Upper lobe of left lung (tissue), 4 donors: ENCODE measurements around the gene ST3GAL4.

Experiments
- CTCF ChIP-seq, 6 experiments: fragments of 450-650 bp in 4 of 6; fragments of 200-600 bp in 2 of 6; sonication (generic) in 2 of 6; IDR thresholded peaks; one replicate each; pipeline ENCODE4 v1.5.1; 2016 to 2019; ENCODE audit warnings: antibody characterized with exemption in 6 of 6
- EP300 ChIP-seq, 4 donors: sonication (generic); formaldehyde crosslinking; IDR thresholded peaks; one replicate each; pipeline ENCODE4 v1.5.1; 2017; ENCODE audit warnings: antibody characterized with exemption in 4 of 4, control low read depth in 2 of 4
- POLR2A ChIP-seq, 4 donors: fragments of 450-650 bp; IDR thresholded peaks; one replicate each; pipeline ENCODE4 v1.5.1; 2016 to 2017; ENCODE audit warnings: antibody characterized with exemption in 4 of 4, mild to moderate bottlenecking in 2 of 4
- POLR2AphosphoS5 ChIP-seq, 2 donors: sonication (generic); formaldehyde crosslinking; IDR thresholded peaks; one replicate each; pipeline ENCODE4 v1.5.1; 2017; ENCODE audit warnings: antibody characterized with exemption in 2 of 2

GRCh38 chr11:126341760-126342161 lies 13.7 kb upstream of the ST3GAL4 start:
- TF ChIP-seq POLR2A (IDR thresholded peaks at IDR 0.05) (no peak), CTCF (IDR thresholded peaks at IDR 0.05) (no peak), POLR2AphosphoS5 (IDR thresholded peaks at IDR 0.05) (no peak), EP300 (IDR thresholded peaks at IDR 0.05) (no peak)
